Measurements from ENCODE around the gene OTUD3. TPM values are rescaled to one million over a fixed set of nuclear protein-coding genes. Genes with fewer than 3 reads are reported as not detected.
A peak's percentile ranks its signal among the peaks of the same experiment; 100 is the strongest.
"Not testable (repeated sequence)": the region's sequence is repeated elsewhere in the genome, so short reads cannot be mapped to it uniquely, and the experiment has no call there.

OTUD3 gene
- polyA plus RNA-seq, 6 donors from 2014 or later = 0.74 to 3.6 (median 2.0) TPM

- Mint-ChIP-seq H3K36me3 (peaks cover 0 to 7% of the 10 kb centered on the region in 2 donors), H3K9me3 (peaks cover 0 to 4% (median 0%) of the 10 kb centered on the region in 7 donors), H3K4me1 (peaks cover 5 to 10% (median 8%) of the 10 kb centered on the region in 3 donors), H3K4me3 (no peak overlapping the region), H3K27ac (no peak overlapping the region), H3K27me3 (peaks cover 27 to 57% (median 36%) of the 10 kb centered on the region in 3 donors)
- ATAC-seq (ENCODE audit: low read depth in 2 of 2) (no peak), DNase-seq (no peak)
These were observed 4.2 kb upstream of the OTUD3 start for GRCh38 chr1:19877821-19878636.

GRCh38 chr1:19878637-19878985 is 3.6 kb upstream of the OTUD3 start:
- peaks cover 0 to 1% (median 0%) of the 10 kb centered on the region in 7 donors for H3K9me3 Mint-ChIP-seq
- H3K27me3 Mint-ChIP-seq = peaks cover 23 to 51% (median 30%) of the 10 kb centered on the region in 3 donors
- no peak for DNase-seq
- H3K27ac Mint-ChIP-seq = no peak overlapping the region
- peaks cover 0 to 1% of the 10 kb centered on the region in 2 donors for H3K36me3 Mint-ChIP-seq
- no peak for ATAC-seq (ENCODE audit: low read depth in 2 of 2)
- no peak overlapping the region for H3K4me3 Mint-ChIP-seq
- H3K4me1 Mint-ChIP-seq = peaks cover 11 to 16% (median 12%) of the 10 kb centered on the region in 3 donors

DNA sequence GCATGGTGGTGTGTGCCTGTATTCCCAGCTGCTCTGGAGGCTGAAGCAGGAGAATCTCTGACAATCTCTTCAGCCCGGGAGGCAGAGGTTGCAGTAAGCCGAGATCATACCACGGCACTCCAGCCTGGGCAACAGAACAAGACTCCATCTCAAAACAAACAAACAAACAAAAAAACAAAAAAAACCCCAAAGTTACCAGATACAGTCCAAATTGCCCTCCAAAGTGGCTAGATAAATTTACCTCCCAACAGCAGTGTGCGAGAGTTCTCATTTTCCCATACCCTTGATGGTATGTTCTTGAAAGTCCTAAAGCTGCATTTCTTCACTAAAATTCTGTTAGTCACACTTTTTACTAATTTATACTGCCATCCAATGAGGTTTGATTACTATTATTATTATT is 3.0 kb upstream of the OTUD3 start:
- H3K27me3 Mint-ChIP-seq = peaks cover 23 to 45% (median 24%) of the 10 kb centered on the region in 3 donors
- no peaks in the 10 kb centered on the region for H3K36me3 Mint-ChIP-seq
- H3K9me3 Mint-ChIP-seq = peaks cover 0 to 1% (median 0%) of the 10 kb centered on the region in 7 donors
- no peak overlapping the region for H3K4me3 Mint-ChIP-seq
- H3K4me1 Mint-ChIP-seq = peaks cover 13 to 22% (median 17%) of the 10 kb centered on the region in 3 donors
- H3K27ac Mint-ChIP-seq = no peak overlapping the region
- ATAC-seq (ENCODE audit: low read depth in 2 of 2) (no peak), DNase-seq (no peak)

DNA sequence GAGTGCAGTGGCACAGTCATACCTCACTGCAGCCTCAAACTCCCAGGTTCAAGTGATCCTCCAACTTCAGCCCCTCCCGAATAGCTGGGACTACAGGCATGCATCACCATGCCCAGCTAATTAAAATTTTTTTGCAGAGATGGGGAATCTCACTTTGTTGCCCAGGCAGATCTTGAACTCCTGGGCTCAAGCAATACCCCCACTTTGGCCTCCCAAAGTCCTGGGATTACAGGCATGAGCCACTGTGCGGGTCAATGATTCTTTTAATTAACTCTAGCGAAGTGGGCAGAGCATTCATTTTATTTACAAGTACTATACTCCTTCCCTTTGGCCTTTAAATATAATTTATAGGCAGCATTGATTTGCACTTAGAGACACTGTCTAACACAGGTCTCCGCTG is 2.5 kb upstream of the OTUD3 start:
- H3K4me1 Mint-ChIP-seq = peaks cover 17 to 26% (median 20%) of the 10 kb centered on the region in 3 donors
- no peaks in the 10 kb centered on the region for H3K36me3 Mint-ChIP-seq
- peak overlapping the region in 1 of 8 donors; percentile 29 for H3K4me3 Mint-ChIP-seq
- DNase-seq (no peak), ATAC-seq (ENCODE audit: low read depth in 2 of 2) (no peak)
- no peak overlapping the region for H3K27ac Mint-ChIP-seq
- H3K9me3 Mint-ChIP-seq = peaks cover 0 to 1% (median 0%) of the 10 kb centered on the region in 7 donors
- peaks cover 19 to 41% (median 23%) of the 10 kb centered on the region in 3 donors for H3K27me3 Mint-ChIP-seq

DNA sequence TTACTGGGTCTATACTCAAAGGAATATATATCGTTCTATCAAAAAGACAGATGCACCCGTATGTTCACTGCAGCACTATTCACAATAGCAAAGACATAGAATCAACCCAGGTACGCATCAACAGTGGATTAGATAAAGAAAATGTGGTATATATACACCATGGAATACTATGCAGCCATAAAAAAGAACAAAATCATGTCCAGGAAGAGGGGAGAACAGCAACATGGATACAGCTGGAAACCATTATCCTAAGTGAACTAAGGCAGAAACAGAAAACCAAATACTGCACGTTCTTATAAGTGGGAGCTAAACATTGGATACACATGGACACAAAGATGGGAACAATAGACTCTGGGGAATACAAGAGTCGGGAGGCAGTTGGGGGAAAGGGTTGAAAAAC is 1.4 kb upstream of the OTUD3 start:
- peak overlapping the region in 2 of 8 donors; percentile 32 to 59 for H3K4me3 Mint-ChIP-seq
- peaks cover 23 to 32% (median 29%) of the 10 kb centered on the region in 3 donors for H3K4me1 Mint-ChIP-seq
- not testable (repeated sequence) for H3K27ac Mint-ChIP-seq; DNase-seq; H3K9me3 Mint-ChIP-seq; H3K36me3 Mint-ChIP-seq; ATAC-seq (ENCODE audit: low read depth in 2 of 2)
- peaks cover 14 to 34% (median 16%) of the 10 kb centered on the region in 3 donors for H3K27me3 Mint-ChIP-seq

DNA sequence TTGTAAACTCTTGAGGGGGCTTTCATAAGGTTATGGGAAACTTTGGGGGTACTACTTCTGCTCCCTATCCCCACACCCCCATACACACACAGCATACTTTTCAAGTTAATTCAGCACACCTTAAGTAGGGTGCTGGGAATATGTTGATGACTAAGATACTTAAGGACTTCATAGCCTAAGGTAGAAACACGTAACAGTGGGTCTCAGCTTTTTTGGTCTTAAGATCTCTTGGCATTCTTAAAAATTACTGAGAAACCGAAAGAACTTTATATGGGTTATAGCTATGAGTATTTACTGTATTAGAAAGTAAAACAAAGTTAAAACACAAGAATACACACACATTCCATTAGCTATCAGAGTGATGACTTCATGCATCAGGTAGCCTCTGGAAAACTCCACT is 2.1 kb downstream of the OTUD3 start:
- Mint-ChIP-seq H3K4me1 (peaks cover 29 to 38% (median 36%) of the 10 kb centered on the region in 3 donors), H3K9me3 (peaks cover 0 to 1% (median 0%) of the 10 kb centered on the region in 7 donors), H3K36me3 (no peaks in the 10 kb centered on the region), H3K27me3 (peaks cover 0 to 12% (median 5%) of the 10 kb centered on the region in 3 donors), H3K4me3 (peak overlapping the region in 4 of 8 donors; percentile 41 to 91 (median 64)), H3K27ac (no peak overlapping the region)
- DNase-seq (no peak), ATAC-seq (ENCODE audit: low read depth in 2 of 2) (no peak)

DNA sequence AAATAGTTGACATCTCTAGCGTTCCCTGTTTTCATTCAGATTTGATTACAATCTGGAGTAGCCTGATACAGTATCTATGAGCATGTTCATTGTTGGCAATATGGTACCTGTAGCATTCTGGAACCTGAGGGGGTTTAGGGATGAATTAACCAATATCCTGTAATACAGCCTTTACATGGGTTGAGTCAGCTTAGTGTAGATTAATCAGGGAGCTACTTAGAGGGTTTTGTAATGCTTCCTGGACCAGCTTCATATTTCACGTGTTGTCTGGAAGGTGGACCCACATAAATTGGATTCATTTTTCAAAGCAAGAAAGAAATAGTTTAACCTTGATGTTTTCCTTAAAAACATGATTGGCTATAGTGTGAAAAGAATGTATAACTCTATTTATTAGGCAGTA is 3.6 kb downstream of the OTUD3 start:
- ATAC-seq (ENCODE audit: low read depth in 2 of 2) = no peak
- H3K36me3 Mint-ChIP-seq = no peaks in the 10 kb centered on the region
- no peak for DNase-seq
- H3K4me3 Mint-ChIP-seq = peak overlapping the region in 1 of 8 donors; percentile 76
- H3K27ac Mint-ChIP-seq = no peak overlapping the region
- H3K4me1 Mint-ChIP-seq = peaks cover 32 to 38% (median 36%) of the 10 kb centered on the region in 3 donors
- peaks cover 0 to 5% (median 3%) of the 10 kb centered on the region in 3 donors for H3K27me3 Mint-ChIP-seq
- no peaks in the 10 kb centered on the region for H3K9me3 Mint-ChIP-seq

- Mint-ChIP-seq H3K36me3 (peaks cover 10 to 15% of the 10 kb centered on the region in 2 donors), H3K27me3 (no peaks in the 10 kb centered on the region), H3K9me3 (no peaks in the 10 kb centered on the region), H3K27ac (no peak overlapping the region), H3K4me3 (peak overlapping the region in 1 of 8 donors; percentile 32), H3K4me1 (peaks cover 30 to 35% (median 34%) of the 10 kb centered on the region in 3 donors)
- no peak for DNase-seq
- ATAC-seq (ENCODE audit: low read depth in 2 of 2) = no peak
These were observed 5.9 kb downstream of the OTUD3 start for GRCh38 chr1:19888112-19888511.

DNA sequence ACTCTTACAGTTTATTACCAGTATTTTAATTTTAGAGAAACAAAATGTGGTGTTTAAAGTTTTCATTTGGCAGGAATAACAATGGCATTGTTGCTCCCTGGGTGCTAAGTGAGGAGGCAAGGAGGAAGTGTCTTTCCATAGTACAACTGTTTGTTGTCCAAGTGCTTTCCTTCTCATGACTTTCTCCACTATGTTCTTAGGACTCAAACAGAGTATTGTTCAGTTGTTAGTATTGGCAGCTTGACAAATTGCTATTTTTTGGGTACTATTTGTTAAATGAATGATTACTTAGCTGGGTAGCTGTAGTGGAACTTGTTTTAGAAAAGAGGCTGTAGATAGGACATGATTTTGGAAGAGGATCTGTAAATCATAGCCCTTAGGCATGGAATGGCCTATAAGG is 7.5 kb downstream of the OTUD3 start:
- no peak overlapping the region for H3K27ac Mint-ChIP-seq
- DNase-seq (no peak), ATAC-seq (ENCODE audit: low read depth in 2 of 2) (no peak)
- H3K27me3 Mint-ChIP-seq = no peaks in the 10 kb centered on the region
- H3K4me1 Mint-ChIP-seq = peaks cover 20 to 22% (median 21%) of the 10 kb centered on the region in 3 donors
- H3K36me3 Mint-ChIP-seq = peaks cover 12 to 19% of the 10 kb centered on the region in 2 donors
- H3K4me3 Mint-ChIP-seq = no peak overlapping the region
- no peaks in the 10 kb centered on the region for H3K9me3 Mint-ChIP-seq

- ATAC-seq (ENCODE audit: low read depth in 2 of 2) = no peak
- Mint-ChIP-seq H3K4me1 (peaks cover 6 to 15% (median 13%) of the 10 kb centered on the region in 3 donors), H3K36me3 (peaks cover 12 to 30% of the 10 kb centered on the region in 2 donors), H3K27me3 (no peaks in the 10 kb centered on the region), H3K9me3 (no peaks in the 10 kb centered on the region), H3K4me3 (no peak overlapping the region), H3K27ac (no peak overlapping the region)
- no peak for DNase-seq
These were observed 9.9 kb downstream of the OTUD3 start for GRCh38 chr1:19892129-19892528.

DNA sequence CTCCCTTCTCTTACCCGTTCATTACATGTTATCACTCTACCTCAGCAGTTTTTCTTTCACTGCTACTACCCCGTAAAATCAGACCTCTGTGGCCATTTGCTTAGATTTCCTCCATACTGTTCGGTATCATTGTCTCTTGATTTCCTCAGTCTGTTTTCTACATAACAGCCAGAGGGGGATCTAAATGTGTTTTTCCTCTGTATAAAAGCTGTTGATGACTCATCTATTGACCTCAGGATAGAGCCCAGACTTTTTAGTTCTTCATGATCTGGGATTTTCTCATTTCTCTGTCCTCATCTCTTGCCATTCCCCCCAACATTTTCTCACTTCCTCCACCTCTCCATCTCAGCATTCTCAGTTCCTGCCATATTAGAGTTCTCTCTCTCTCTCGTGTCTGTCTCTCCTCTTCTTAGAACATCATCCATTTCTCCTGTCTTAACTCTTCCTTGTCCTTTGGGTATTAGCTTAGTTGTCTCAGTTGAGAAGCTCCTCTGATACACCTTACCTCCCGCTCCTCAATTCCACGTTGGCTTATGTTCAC is 10.5 kb downstream of the OTUD3 start:
- H3K36me3 Mint-ChIP-seq = peaks cover 12 to 35% of the 10 kb centered on the region in 2 donors
- no peak for ATAC-seq (ENCODE audit: low read depth in 2 of 2)
- peak overlapping the region in 2 of 6 donors; percentile 4 to 92 for H3K27ac Mint-ChIP-seq

GRCh38 chr1:19893687-19894086 is 11.5 kb downstream of the OTUD3 start:
- Mint-ChIP-seq H3K27ac (peak overlapping the region in 1 of 6 donors; percentile 54), H3K4me1 (peaks cover 7 to 10% (median 9%) of the 10 kb centered on the region in 3 donors), H3K36me3 (peaks cover 12 to 35% of the 10 kb centered on the region in 2 donors), H3K27me3 (no peaks in the 10 kb centered on the region), H3K4me3 (no peak overlapping the region), H3K9me3 (no peaks in the 10 kb centered on the region)
- DNase-seq (no peak), ATAC-seq (ENCODE audit: low read depth in 2 of 2) (no peak)

More for the DNA sequence above, 10.5 kb downstream of the OTUD3 start:
- no peaks in the 10 kb centered on the region for H3K9me3 Mint-ChIP-seq
- H3K27me3 Mint-ChIP-seq = no peaks in the 10 kb centered on the region
- peaks cover 9 to 15% (median 13%) of the 10 kb centered on the region in 3 donors for H3K4me1 Mint-ChIP-seq
- no peak overlapping the region for H3K4me3 Mint-ChIP-seq
- DNase-seq = no peak

- Mint-ChIP-seq H3K27me3 (no peaks in the 10 kb centered on the region), H3K36me3 (peaks cover 17 to 40% of the 10 kb centered on the region in 2 donors), H3K4me3 (no peak overlapping the region), H3K4me1 (peaks cover 7 to 10% (median 9%) of the 10 kb centered on the region in 3 donors), H3K27ac (no peak overlapping the region), H3K9me3 (no peaks in the 10 kb centered on the region)
- ATAC-seq (ENCODE audit: low read depth in 2 of 2) = no peak
- DNase-seq = no peak
These were observed 12.0 kb downstream of the OTUD3 start for GRCh38 chr1:19894218-19894617.

Measured in naive B cell (primary cell).